ENCODE measurements around the gene ARHGAP15.

Gene ARHGAP15

GRCh38 chr2:143706354-143706753, 577.1 kb downstream of the ARHGAP15 start:
- no peak overlapping the region for H3K27ac Mint-ChIP-seq
- no peak overlapping the region for H3K4me3 Mint-ChIP-seq
- peaks cover 22% of the 10 kb centered on the region for H3K9me3 Mint-ChIP-seq
- H3K27me3 Mint-ChIP-seq (ENCODE audit: low read depth) = no peaks in the 10 kb centered on the region
- H3K36me3 Mint-ChIP-seq (ENCODE audit: low read depth) = peaks cover 74% of the 10 kb centered on the region
- peaks cover 15% of the 10 kb centered on the region for H3K4me1 Mint-ChIP-seq (ENCODE audit: low read depth)

DNA sequence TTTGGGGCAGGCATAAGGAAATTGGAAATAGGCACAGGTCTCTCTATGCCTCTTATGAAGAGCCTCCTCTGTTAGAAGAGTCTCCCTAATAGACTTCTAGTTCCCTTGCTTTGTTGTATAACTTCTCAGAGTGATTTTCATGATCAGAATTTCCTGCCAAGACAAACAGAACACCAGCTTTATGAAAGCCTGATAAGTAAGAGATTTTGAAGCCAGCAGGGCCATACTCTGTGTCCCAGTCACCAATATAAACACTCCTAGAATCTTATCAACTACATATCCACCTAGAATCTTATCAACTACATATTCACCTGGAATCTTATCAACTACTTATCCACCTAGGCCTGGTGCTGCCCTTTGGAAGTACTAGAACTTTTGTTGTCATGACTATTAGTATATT, 579.5 kb downstream of the ARHGAP15 start:
- H3K27me3 Mint-ChIP-seq (ENCODE audit: low read depth) = no peaks in the 10 kb centered on the region
- H3K27ac Mint-ChIP-seq = no peak overlapping the region
- H3K9me3 Mint-ChIP-seq = peaks cover 40% of the 10 kb centered on the region
- peaks cover 10% of the 10 kb centered on the region for H3K4me1 Mint-ChIP-seq (ENCODE audit: low read depth)
- H3K36me3 Mint-ChIP-seq (ENCODE audit: low read depth) = peaks cover 85% of the 10 kb centered on the region
- no peak overlapping the region for H3K4me3 Mint-ChIP-seq

DNA sequence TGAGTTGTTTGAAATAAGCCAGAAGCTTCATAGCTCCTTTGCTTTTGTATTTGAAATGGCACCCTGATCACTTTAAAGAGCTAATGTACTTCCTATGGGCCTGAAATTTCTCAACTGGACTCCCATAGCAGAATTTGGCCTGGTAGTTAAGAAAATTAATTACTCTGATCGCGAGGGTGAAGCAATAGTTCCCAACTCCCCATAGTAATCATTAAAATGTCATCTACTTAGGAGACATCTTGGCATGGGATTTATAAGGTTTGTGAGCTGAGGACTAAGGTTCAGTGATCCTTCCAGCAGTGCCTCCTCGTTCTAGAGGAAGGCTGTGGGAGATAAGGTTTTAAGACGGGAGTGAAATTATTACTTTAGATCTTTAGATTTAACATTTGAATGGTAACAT, 581.0 kb downstream of the ARHGAP15 start:
- Mint-ChIP-seq H3K27ac (no peak overlapping the region), H3K9me3 (peaks cover 40% of the 10 kb centered on the region), H3K4me1 (ENCODE audit: low read depth) (peaks cover 8% of the 10 kb centered on the region), H3K4me3 (no peak overlapping the region), H3K36me3 (ENCODE audit: low read depth) (peaks cover 78% of the 10 kb centered on the region), H3K27me3 (ENCODE audit: low read depth) (no peaks in the 10 kb centered on the region)

DNA sequence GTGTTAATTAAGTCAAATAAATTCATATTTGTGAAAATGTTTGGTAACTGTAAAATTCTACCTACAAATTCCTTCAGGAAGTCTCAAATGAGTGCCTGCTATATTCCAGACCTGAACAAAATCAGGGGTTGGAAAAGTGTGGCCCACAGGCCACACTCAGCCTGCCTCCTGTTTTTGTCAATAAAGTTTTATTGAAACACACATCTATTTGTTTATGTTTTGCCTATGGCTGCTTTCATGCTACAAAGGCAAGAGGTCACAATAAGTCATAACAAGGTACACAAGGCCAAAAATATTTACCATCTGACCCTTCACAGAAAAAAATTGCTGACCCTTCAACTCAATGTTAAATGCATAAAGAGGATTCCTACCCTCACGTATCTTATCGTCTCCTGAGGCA, 581.7 kb downstream of the ARHGAP15 start:
- Mint-ChIP-seq H3K27ac (no peak overlapping the region), H3K4me1 (ENCODE audit: low read depth) (peaks cover 9% of the 10 kb centered on the region), H3K27me3 (ENCODE audit: low read depth) (no peaks in the 10 kb centered on the region), H3K9me3 (peaks cover 40% of the 10 kb centered on the region), H3K4me3 (no peak overlapping the region), H3K36me3 (ENCODE audit: low read depth) (peaks cover 76% of the 10 kb centered on the region)

GRCh38 chr2:143716522-143716921, 587.3 kb downstream of the ARHGAP15 start:
- H3K9me3 Mint-ChIP-seq = peaks cover 17% of the 10 kb centered on the region
- no peak overlapping the region for H3K4me3 Mint-ChIP-seq
- peaks cover 53% of the 10 kb centered on the region for H3K36me3 Mint-ChIP-seq (ENCODE audit: low read depth)
- H3K27me3 Mint-ChIP-seq (ENCODE audit: low read depth) = no peaks in the 10 kb centered on the region
- no peak overlapping the region for H3K27ac Mint-ChIP-seq
- peaks cover 14% of the 10 kb centered on the region for H3K4me1 Mint-ChIP-seq (ENCODE audit: low read depth)

DNA sequence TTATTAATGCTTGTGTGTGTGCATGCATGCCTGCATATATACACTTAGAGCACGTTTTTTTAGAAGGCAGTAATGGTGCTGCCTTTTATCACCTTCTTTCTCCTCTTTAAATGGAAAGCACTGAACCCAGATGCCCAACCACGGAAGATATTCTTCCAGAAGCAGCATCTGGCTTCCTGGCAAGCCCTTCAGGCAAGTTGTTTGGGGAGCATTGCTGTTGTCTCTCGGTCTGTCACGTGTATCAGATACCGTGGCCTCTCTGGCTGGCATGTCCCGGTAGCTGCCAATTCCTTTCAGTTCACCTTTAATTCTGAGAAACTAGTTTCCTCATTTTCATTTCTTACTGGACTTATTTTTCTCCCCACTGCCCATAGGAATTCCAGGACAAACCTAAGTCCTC, 587.8 kb downstream of the ARHGAP15 start:
- no peak overlapping the region for H3K4me3 Mint-ChIP-seq
- H3K27ac Mint-ChIP-seq = no peak overlapping the region
- H3K4me1 Mint-ChIP-seq (ENCODE audit: low read depth) = peaks cover 14% of the 10 kb centered on the region
- peaks cover 12% of the 10 kb centered on the region for H3K9me3 Mint-ChIP-seq
- peaks cover 47% of the 10 kb centered on the region for H3K36me3 Mint-ChIP-seq (ENCODE audit: low read depth)
- H3K27me3 Mint-ChIP-seq (ENCODE audit: low read depth) = no peaks in the 10 kb centered on the region

GRCh38 chr2:143717536-143718168, 588.4 kb downstream of the ARHGAP15 start:
- H3K9me3 Mint-ChIP-seq = peaks cover 7% of the 10 kb centered on the region
- no peak overlapping the region for H3K27ac Mint-ChIP-seq
- H3K27me3 Mint-ChIP-seq (ENCODE audit: low read depth) = no peaks in the 10 kb centered on the region
- peaks cover 18% of the 10 kb centered on the region for H3K4me1 Mint-ChIP-seq (ENCODE audit: low read depth)
- H3K4me3 Mint-ChIP-seq = no peak overlapping the region
- H3K36me3 Mint-ChIP-seq (ENCODE audit: low read depth) = peaks cover 41% of the 10 kb centered on the region

GRCh38 chr2:143718745-143719144, 589.5 kb downstream of the ARHGAP15 start:
- peaks cover 18% of the 10 kb centered on the region for H3K4me1 Mint-ChIP-seq (ENCODE audit: low read depth)
- no peaks in the 10 kb centered on the region for H3K9me3 Mint-ChIP-seq
- no peak overlapping the region for H3K27ac Mint-ChIP-seq
- H3K27me3 Mint-ChIP-seq (ENCODE audit: low read depth) = no peaks in the 10 kb centered on the region
- H3K4me3 Mint-ChIP-seq = no peak overlapping the region
- H3K36me3 Mint-ChIP-seq (ENCODE audit: low read depth) = peaks cover 30% of the 10 kb centered on the region

DNA sequence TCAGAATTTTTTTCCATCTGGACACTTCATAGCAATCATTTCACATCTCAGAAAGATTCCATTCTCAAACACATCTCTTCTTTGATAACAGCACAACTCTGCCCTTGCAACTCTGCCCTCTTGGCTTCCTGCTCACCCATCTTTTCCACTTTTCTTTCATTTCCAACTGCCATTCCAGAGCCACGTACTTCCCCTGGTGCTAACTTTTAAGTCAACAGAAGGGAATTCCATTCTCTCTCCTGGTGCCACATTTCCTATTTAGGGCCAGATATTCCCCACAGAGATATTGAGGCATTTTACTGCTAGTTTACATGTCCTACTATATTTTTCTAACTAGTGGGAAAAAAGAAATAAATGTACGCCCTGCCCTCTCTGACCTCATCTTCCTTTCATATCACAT, 590.2 kb downstream of the ARHGAP15 start:
- no peaks in the 10 kb centered on the region for H3K27me3 Mint-ChIP-seq (ENCODE audit: low read depth)
- H3K4me1 Mint-ChIP-seq (ENCODE audit: low read depth) = peaks cover 18% of the 10 kb centered on the region
- no peaks in the 10 kb centered on the region for H3K9me3 Mint-ChIP-seq
- no peak overlapping the region for H3K4me3 Mint-ChIP-seq
- no peak overlapping the region for H3K27ac Mint-ChIP-seq
- peaks cover 29% of the 10 kb centered on the region for H3K36me3 Mint-ChIP-seq (ENCODE audit: low read depth)

DNA sequence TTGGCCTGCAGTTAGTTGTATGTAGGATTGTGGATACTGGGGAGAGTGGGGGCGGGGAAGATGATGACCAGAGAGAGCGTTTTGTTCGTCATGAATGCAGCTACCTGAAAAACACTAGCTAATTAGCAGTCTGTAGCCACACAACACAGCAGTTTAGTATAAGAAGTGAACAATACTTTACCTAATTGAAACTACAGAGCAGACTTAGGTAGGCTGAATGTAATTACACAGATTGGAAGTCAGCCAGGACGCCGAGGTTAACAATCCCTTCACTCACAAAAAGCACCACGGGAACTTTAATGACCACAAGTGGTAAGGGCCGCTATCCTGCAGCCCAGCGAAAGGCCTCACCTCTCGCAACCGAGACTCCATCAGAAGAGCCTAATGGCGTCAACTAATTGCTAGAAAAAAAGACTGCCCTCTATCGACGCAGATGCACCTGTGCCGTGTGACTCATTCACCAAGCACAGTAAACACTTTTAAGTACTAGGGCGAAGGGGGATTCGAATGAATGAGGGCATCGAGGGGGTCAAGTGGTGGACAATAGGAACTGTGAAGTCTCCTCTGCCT, 591.0 kb downstream of the ARHGAP15 start:
- Mint-ChIP-seq H3K27ac (no peak overlapping the region), H3K4me1 (ENCODE audit: low read depth) (peaks cover 19% of the 10 kb centered on the region), H3K9me3 (no peaks in the 10 kb centered on the region), H3K27me3 (ENCODE audit: low read depth) (no peaks in the 10 kb centered on the region), H3K36me3 (ENCODE audit: low read depth) (peaks cover 24% of the 10 kb centered on the region), H3K4me3 (no peak overlapping the region)

- H3K27me3 Mint-ChIP-seq (ENCODE audit: low read depth) = no peaks in the 10 kb centered on the region
- H3K36me3 Mint-ChIP-seq (ENCODE audit: low read depth) = peaks cover 3% of the 10 kb centered on the region
- H3K4me1 Mint-ChIP-seq (ENCODE audit: low read depth) = peaks cover 37% of the 10 kb centered on the region
- no peak overlapping the region for H3K4me3 Mint-ChIP-seq
- H3K27ac Mint-ChIP-seq = no peak overlapping the region
- H3K9me3 Mint-ChIP-seq = no peaks in the 10 kb centered on the region
Measured at GRCh38 chr2:143725400-143725799, 596.2 kb downstream of the ARHGAP15 start.

- Mint-ChIP-seq H3K36me3 (ENCODE audit: low read depth) (peaks cover 1% of the 10 kb centered on the region), H3K4me1 (ENCODE audit: low read depth) (peaks cover 44% of the 10 kb centered on the region), H3K9me3 (no peaks in the 10 kb centered on the region), H3K4me3 (no peak overlapping the region), H3K27me3 (ENCODE audit: low read depth) (no peaks in the 10 kb centered on the region), H3K27ac (no peak overlapping the region)
Measured at GRCh38 chr2:143726151-143726845, 597.1 kb downstream of the ARHGAP15 start.

GRCh38 chr2:143728498-143728897, 599.3 kb downstream of the ARHGAP15 start:
- Mint-ChIP-seq H3K36me3 (ENCODE audit: low read depth) (peaks cover 2% of the 10 kb centered on the region), H3K4me1 (ENCODE audit: low read depth) (peaks cover 45% of the 10 kb centered on the region), H3K27ac (no peak overlapping the region), H3K27me3 (ENCODE audit: low read depth) (no peaks in the 10 kb centered on the region), H3K9me3 (no peaks in the 10 kb centered on the region), H3K4me3 (no peak overlapping the region)

- Mint-ChIP-seq H3K4me3 (peak overlapping the region; percentile 50), H3K27me3 (ENCODE audit: low read depth) (no peaks in the 10 kb centered on the region), H3K36me3 (ENCODE audit: low read depth) (peaks cover 3% of the 10 kb centered on the region), H3K27ac (peak overlapping the region; percentile 79), H3K9me3 (no peaks in the 10 kb centered on the region), H3K4me1 (ENCODE audit: low read depth) (peaks cover 45% of the 10 kb centered on the region)
Measured at GRCh38 chr2:143729296-143729814, 600.1 kb downstream of the ARHGAP15 start.
